MM.1S (cell line): ENCODE results near the gene PHF21A.

Source experiments
- CTCF ChIP-seq: fragments of 300-600 bp; sonication (generic); IDR thresholded peaks from 2 replicates; pipeline ENCODE4 v1.5.1; 2016; ENCODE audit warnings: antibody characterized with exemption, low read length, mixed read lengths
- EZH2phosphoT487 ChIP-seq: fragments of 300-600 bp; sonication (generic); IDR thresholded peaks from 2 replicates; pipeline ENCODE4 v1.6.1; 2018; ENCODE audit warnings: antibody characterized with exemption, low read length

- no peak for TF ChIP-seq CTCF
- no peak for TF ChIP-seq EZH2phosphoT487
These were observed 105.3 kb downstream of the PHF21A start for GRCh38 chr11:46015941-46016340.
